Lung (tissue), 12 donors: ENCODE data around the gene EEIG1. TPM values are rescaled to one million over a fixed set of nuclear protein-coding genes. Genes with fewer than 3 reads are reported as not detected.

Experiments used
- ATAC-seq: fragments of 200-7000 bp; cut with Tn5 transposase; one replicate; pipeline ENCODE4 v1.9.1; 2020; ENCODE audit warnings: moderate number of reproducible peaks; ENCODE audit not compliant: insufficient read depth, low FRiP score
- DNase-seq, 3 donors: peaks; one replicate each; pipeline ENCODE4 v3.0.0-alpha.2; 2013 to 2017
- H3K27ac ChIP-seq, 2 donors: one replicate each; pipeline ENCODE4 v1.5.1; 2013; ENCODE audit warnings: mild to moderate bottlenecking in 2 of 2, moderate library complexity in 2 of 2, control low read depth in 1 of 2, inconsistent platforms in 1 of 2, low read depth in 1 of 2, low read length in 1 of 2
- H3K27me3 ChIP-seq, 3 donors: one replicate each; pipeline ENCODE4 v1.5.1; 2013; ENCODE audit warnings: low read length in 2 of 3; ENCODE audit not compliant: control insufficient read depth in 3 of 3, insufficient read depth in 3 of 3
- H3K36me3 ChIP-seq, 4 donors: one replicate each; pipeline ENCODE4 v1.5.1; 2013; ENCODE audit warnings: low read length in 4 of 4, mild to moderate bottlenecking in 1 of 4, moderate library complexity in 1 of 4; ENCODE audit not compliant: control insufficient read depth in 4 of 4, insufficient read depth in 4 of 4
- H3K4me1 ChIP-seq, 5 donors: one replicate each; pipeline ENCODE4 v1.5.1; 2013; ENCODE audit warnings: low read length in 5 of 5, mild to moderate bottlenecking in 2 of 5, moderate library complexity in 1 of 5; ENCODE audit not compliant: control insufficient read depth in 5 of 5, insufficient read depth in 5 of 5
- H3K4me3 ChIP-seq: one replicate; pipeline ENCODE4 v1.5.1; 2013; ENCODE audit warnings: mild to moderate bottlenecking, control low read depth, moderate library complexity
- H3K9ac ChIP-seq, 2 donors: one replicate each; pipeline ENCODE4 v1.5.1; 2013; ENCODE audit warnings: low read length in 2 of 2, control low read depth in 1 of 2; ENCODE audit not compliant: insufficient read depth in 1 of 2
- H3K9me3 ChIP-seq, 4 donors: one replicate each; pipeline ENCODE4 v1.5.1; 2013; ENCODE audit warnings: low read length in 3 of 4, mild to moderate bottlenecking in 1 of 4, moderate library complexity in 1 of 4; ENCODE audit not compliant: control insufficient read depth in 4 of 4, insufficient read depth in 3 of 4
- CTCF ChIP-seq: IDR thresholded peaks from 2 replicates; pipeline ENCODE4 v1.5.1; 2012; ENCODE audit warnings: mild to moderate bottlenecking; ENCODE audit errors: control extremely low read depth, extremely low read depth
- WGBS, 2 donors: extraction: QIAGEN DNeasy Blood & Tissue Kit; methylation state at CpG; one replicate each; pipeline ENCODE4 v1.1.7; 2013; 5-methylcytosine and 5-hydroxymethylcytosine counted together
- polyA plus RNA-seq, 2 donors: library from polyadenylated mRNA; stranded (reverse); fragments of 200-250 nt; gene quantifications; one replicate each; pipeline ENCODE4 v1.2.1, GENCODE V29; 2013
- total RNA-seq, 2 donors: library from RNA; depleted of rRNA in 1 of 2; stranded (reverse); fragments of >200 nt in 1 of 2; gene quantifications; one replicate each; pipeline ENCODE4 v1.2.1, GENCODE V29; 2014 to 2021
- donor health status: control.
- donor health status: control.
- donor health status: Bipolar disorder and iron deficiency.
- donor health status: healthy.
- donor health status: DM: yes; HTN: yes; CAD: no.

EEIG1 gene
- total and polyA plus RNA-seq, 4 donors, result 13.4 to 66.5 (median 32.7) TPM

GRCh38 chr9:127941062-127941960, 39.5 kb downstream of the EEIG1 start:
- Histone ChIP-seq H3K27ac (no peak overlapping the region), H3K4me3 (no peak overlapping the region), H3K27me3 (no peaks in the 10 kb centered on the region), H3K9me3 (no peaks in the 10 kb centered on the region), H3K36me3 (peaks cover 0 to 28% (median 15%) of the 10 kb centered on the region in 4 donors), H3K9ac (no peak overlapping the region), H3K4me1 (peaks cover 2 to 34% (median 8%) of the 10 kb centered on the region in 5 donors)
- 72 to 84% methylated on average over 18 of the region's 18 CpGs for WGBS, 2 donors
- no peak for TF ChIP-seq CTCF
- DNase-seq (peak in 1 of 3 donors; percentile 57), ATAC-seq (no peak)

GRCh38 chr9:127940593-127940992, 40.2 kb downstream of the EEIG1 start:
- no peak overlapping the region for H3K27ac ChIP-seq
- 96 to 99% methylated on average over 4 of the region's 4 CpGs for WGBS, 2 donors
- TF ChIP-seq CTCF, result no peak
- H3K27me3 ChIP-seq, result no peaks in the 10 kb centered on the region
- DNase-seq (no peak), ATAC-seq (no peak)
- H3K9ac ChIP-seq, result peak overlapping the region in 1 of 2 donors; percentile 21
- H3K4me3 ChIP-seq, result no peak overlapping the region
- H3K9me3 ChIP-seq, result no peaks in the 10 kb centered on the region
- peaks cover 2 to 36% (median 10%) of the 10 kb centered on the region in 5 donors for H3K4me1 ChIP-seq
- peaks cover 0 to 26% (median 15%) of the 10 kb centered on the region in 4 donors for H3K36me3 ChIP-seq

- ATAC-seq (no peak), DNase-seq (peak; percentile 62 to 76 (median 64))
- Histone ChIP-seq H3K4me1 (peaks cover 2 to 39% (median 12%) of the 10 kb centered on the region in 5 donors), H3K9ac (peak overlapping the region in 1 of 2 donors; percentile 83), H3K4me3 (no peak overlapping the region), H3K27me3 (no peaks in the 10 kb centered on the region), H3K9me3 (no peaks in the 10 kb centered on the region), H3K27ac (no peak overlapping the region), H3K36me3 (peaks cover 0 to 16% (median 8%) of the 10 kb centered on the region in 4 donors)
- no peak for TF ChIP-seq CTCF
- WGBS, 2 donors, result 51 to 55% methylated on average over 25 of the region's 25 CpGs
Observed at GRCh38 chr9:127938298-127938690, 42.5 kb downstream of the EEIG1 start.
